ENCODE measurements around the gene KIAA0513. TPM values are rescaled to one million over a fixed set of nuclear protein-coding genes. Genes with fewer than 3 reads are reported as not detected.

KIAA0513 gene
- total and polyA plus RNA-seq, 10 of the 15 experiments (the other 5 are each of a cell fraction or from before 2014, with no cell fraction given) = 0.14 to 5.8 (median 2.0) TPM

- TF ChIP-seq ELK1 (IDR thresholded peaks at IDR 0.05; ENCODE audit: low read depth, low read length) = no peak
- TF ChIP-seq NR2F1 (conservative IDR thresholded peaks at IDR 0.05) = peak; percentile 79
- TF ChIP-seq SUPT20H (IDR thresholded peaks at IDR 0.05; ENCODE audit: borderline replicate concordance, control insufficient read depth, low read depth, low read length) = no peak
- TF ChIP-seq HSF1 (IDR thresholded peaks at IDR 0.05; ENCODE audit: low read depth, low read length) = no peak
- no peak for TF ChIP-seq HDAC2 (IDR thresholded peaks at IDR 0.05)
- peak; percentile 42; the same call in 1 of the 2 replicates for TF ChIP-seq IRF4 (IDR thresholded peaks at IDR 0.05; ENCODE audit: low read depth, low read length)
- TF ChIP-seq SRF (IDR thresholded peaks at IDR 0.05; ENCODE audit: low read depth in 2 of 2, low read length in 2 of 2) = no peak
- peak; percentile 47 to 60; a peak in 1 of 4 replicates for TF ChIP-seq EP300 (IDR thresholded peaks at IDR 0.05; ENCODE audit: borderline replicate concordance in 1 of 2, control insufficient read depth in 1 of 2, low read depth in 2 of 2, low read length in 2 of 2)
- no peak for TF ChIP-seq ZNF622 (IDR thresholded peaks at IDR 0.05)
- TF ChIP-seq POLR2A (IDR thresholded peaks at IDR 0.05; ENCODE audit: low read depth, low read length) = peak; percentile 62; the same call in 1 of the 2 replicates
- TF ChIP-seq IRF3 (IDR thresholded peaks at IDR 0.05) = no peak
- peak; percentile 72; the same call in 1 of the 2 replicates for TF ChIP-seq PKNOX1 (IDR thresholded peaks at IDR 0.05)
- TF ChIP-seq TCF12 (IDR thresholded peaks at IDR 0.05; ENCODE audit: low read depth, low read length) = peak; percentile 39; the same call in 1 of the 2 replicates
- TF ChIP-seq USF2 (IDR thresholded peaks at IDR 0.05; ENCODE audit: borderline replicate concordance, low read depth, low read length) = no peak
- TF ChIP-seq SMARCA5 (IDR thresholded peaks at IDR 0.05) = no peak
- peak; percentile 39 for TF ChIP-seq MEF2B (IDR thresholded peaks at IDR 0.05; ENCODE audit: partially characterized antibody, poor library complexity, severe bottlenecking)
- no peak for TF ChIP-seq EZH2 (IDR thresholded peaks at IDR 0.05; ENCODE audit: borderline replicate concordance, control insufficient read depth, low read depth, low read length)
- TF ChIP-seq NFXL1 (IDR thresholded peaks at IDR 0.05; ENCODE audit: borderline replicate concordance) = no peak
- peak; percentile 54; the same call in 1 of the 2 replicates for TF ChIP-seq ATF7 (IDR thresholded peaks at IDR 0.05; ENCODE audit: low read depth)
- peak; percentile 42 for TF ChIP-seq SP1 (IDR thresholded peaks at IDR 0.05; ENCODE audit: low read depth, low read length)
- TF ChIP-seq SMC3 (IDR thresholded peaks at IDR 0.05; ENCODE audit: borderline replicate concordance, low read length) = no peak
- TF ChIP-seq SIN3A (IDR thresholded peaks at IDR 0.05; ENCODE audit: low read depth, low read length) = no peak
- TF ChIP-seq SMAD1 (IDR thresholded peaks at IDR 0.05; ENCODE audit: low read depth, partially characterized antibody) = no peak
- peak; percentile 63 for TF ChIP-seq BCL11A (IDR thresholded peaks at IDR 0.05; ENCODE audit: low read depth, low read length)
- peak; percentile 91 for TF ChIP-seq RUNX3 (IDR thresholded peaks at IDR 0.05; ENCODE audit: low read length)
These were observed 28.1 kb downstream of the KIAA0513 start (continued) for GRCh38 chr16:85055493-85056210.

All from GM12878 (cell line).